GM12878 (cell line): Measurements from ENCODE around the gene ULK4. TPM values are rescaled to one million over a fixed set of nuclear protein-coding genes. Genes with fewer than 3 reads are reported as not detected.

Source experiments
- ATAC-seq: fragments of 200-7000 bp; cut with Tn5 transposase; 3 replicates; pipeline ENCODE4 v1.9.1; 2020; ENCODE audit warnings: mild to moderate bottlenecking, moderate library complexity
- BruUV-seq: library from RNA; stranded (reverse); fragments of 400-500 nt; replicated peaks from 2 replicates; lab custom pipeline; 2021; lab: Mats Ljungman, UMichigan
- CTCF ChIA-PET: fragments of 300-600 bp; sonication (Branson Sonifier 250); formaldehyde crosslinking; extraction: SDS; loops from one replicate; lab custom pipeline; 2021; ENCODE audit warnings: inconsistent platforms; lab: Yijun Ruan, JAX
- POLR2A ChIA-PET: fragments of 350-600 bp; formaldehyde crosslinking; extraction: SDS; loops from one replicate; lab custom pipeline; 2021; ENCODE audit warnings: inconsistent platforms; lab: Charles Lee
- RAD21 ChIA-PET: fragments of 300-600 bp; sonication (Branson Sonifier 250); formaldehyde crosslinking; loops from one replicate; lab custom pipeline; 2023; ENCODE audit warnings: antibody characterized with exemption; ENCODE audit not compliant: unreplicated experiment; lab: Charles Lee
- SMC1A ChIA-PET: fragments of 300-600 bp; sonication (Branson Sonifier 250); formaldehyde crosslinking; loops from one replicate; lab custom pipeline; 2023; ENCODE audit not compliant: unreplicated experiment, uncharacterized antibody; lab: Charles Lee
- DNase-seq: peaks from one replicate; pipeline ENCODE4 v3.0.0-alpha.2; 2011; ENCODE audit warnings: low read depth, low spot score
- FAIRE-seq: peaks from 3 replicates; lab custom pipeline; 2011; peaks lifted over from hg19 to GRCh38; lab: Jason Lieb, UNC
- H2AFZ ChIP-seq: 2 replicates; pipeline ENCODE4 v1.6.0; 2011; ENCODE audit warnings: low read depth, low read length, control low read depth; ENCODE audit not compliant: control insufficient read depth
- H3K27ac ChIP-seq: 2 replicates; pipeline ENCODE4 v1.5.1; 2011; ENCODE audit warnings: control low read depth; ENCODE audit not compliant: control insufficient read depth, insufficient read depth
- H3K27me3 ChIP-seq, 2 experiments: replicated peaks in 1 of 2; 2 replicates each; pipeline versions ENCODE4 v1.6.0 to v1.6.1; 2011; ENCODE audit warnings: low read length in 1 of 2; ENCODE audit not compliant: control insufficient read depth in 2 of 2, insufficient read depth in 2 of 2
- H3K36me3 ChIP-seq, 2 experiments: 2 replicates each; pipeline ENCODE4 v1.5.1; 2011; ENCODE audit warnings: low read length in 1 of 2; ENCODE audit not compliant: control insufficient read depth in 2 of 2, insufficient read depth in 2 of 2
- H3K4me1 ChIP-seq: 2 replicates; pipeline ENCODE4 v1.6.1; 2011; ENCODE audit warnings: mild to moderate bottlenecking, low read length, moderate library complexity, mixed read lengths; ENCODE audit not compliant: control insufficient read depth, insufficient read depth
- H3K4me2 ChIP-seq: 2 replicates; pipeline ENCODE4 v1.6.0; 2011; ENCODE audit warnings: control low read depth; ENCODE audit not compliant: control insufficient read depth, insufficient read depth
- H3K4me3 ChIP-seq: fragments of 200-600 bp; sonication (generic); 2 replicates; pipeline ENCODE4 v1.5.1; 2016
- H3K79me2 ChIP-seq: 2 replicates; pipeline ENCODE4 v1.6.0; 2011; ENCODE audit warnings: low read length; ENCODE audit not compliant: control insufficient read depth, insufficient read depth
- H3K9ac ChIP-seq: 2 replicates; pipeline ENCODE4 v1.8.0; 2011; ENCODE audit warnings: low read length, control low read depth, mixed read lengths; ENCODE audit not compliant: control insufficient read depth, insufficient read depth
- H3K9me3 ChIP-seq: replicated peaks from 3 replicates; pipeline ENCODE4 v1.5.1; 2011; ENCODE audit warnings: mild to moderate bottlenecking, low read length; ENCODE audit not compliant: control insufficient read depth, insufficient read depth
- H4K20me1 ChIP-seq: 2 replicates; pipeline ENCODE4 v1.6.0; 2011; ENCODE audit not compliant: control insufficient read depth, insufficient read depth
- CEBPB ChIP-seq, 2 experiments: fragments of 150-350 bp in 1 of 2; IDR thresholded peaks; 2 replicates each; pipeline ENCODE4 v1.6.1; 2012 to 2014; ENCODE audit warnings: low read depth in 2 of 2, low read length in 2 of 2, borderline replicate concordance in 1 of 2, inconsistent platforms in 1 of 2
- FOS ChIP-seq: IDR thresholded peaks from 3 replicates; pipeline ENCODE4 v1.6.1; 2011; ENCODE audit warnings: borderline replicate concordance; ENCODE audit not compliant: insufficient read length; ENCODE audit errors: extremely low read depth
- NFXL1 ChIP-seq: fragments of 450-650 bp; IDR thresholded peaks from 2 replicates; pipeline ENCODE4 v1.6.1; 2017; ENCODE audit warnings: antibody characterized with exemption, mild to moderate bottlenecking, borderline replicate concordance
- PBX3 ChIP-seq: IDR thresholded peaks from 2 replicates; pipeline ENCODE4 v1.6.1; 2011; ENCODE audit warnings: mild to moderate bottlenecking, low read depth, low read length, moderate library complexity; ENCODE audit not compliant: insufficient replicate concordance
- RAD51 ChIP-seq: fragments of 450-650 bp; IDR thresholded peaks from 2 replicates; pipeline ENCODE4 v1.6.1; 2016; ENCODE audit warnings: moderate library complexity, mild to moderate bottlenecking, inconsistent platforms
- SMARCA5 ChIP-seq: fragments of 450-650 bp; IDR thresholded peaks from 2 replicates; pipeline ENCODE4 v1.6.1; 2017; ENCODE audit warnings: mild to moderate bottlenecking
- SRF ChIP-seq, 2 experiments: IDR thresholded peaks; 2 replicates each; pipeline ENCODE4 v1.6.1; 2011; ENCODE audit warnings: low read depth in 2 of 2, low read length in 2 of 2, mild to moderate bottlenecking in 1 of 2, moderate library complexity in 1 of 2
- TBL1XR1 ChIP-seq: IDR thresholded peaks from 2 replicates; pipeline ENCODE4 v1.6.1; 2012; ENCODE audit warnings: low read depth, low read length, improper control_type of control experiment
- ZNF622 ChIP-seq: fragments of 450-650 bp; IDR thresholded peaks from 2 replicates; pipeline ENCODE4 v1.6.1; 2017; ENCODE audit warnings: mild to moderate bottlenecking, inconsistent platforms
- WGBS: methylation state at CpG from one replicate; pipeline ENCODE4 v1.1.6; 2016; ENCODE audit warnings: low lambda C conversion rate; ENCODE audit not compliant: insufficient replicate concordance, insufficient coverage; ENCODE audit errors: missing lambda C conversion rate; 5-methylcytosine and 5-hydroxymethylcytosine counted together
- in situ Hi-C: fragments of 300-500 bp; cut with MboI; formaldehyde crosslinking; loops from 9 replicates; pipeline ENCODE4 v1.14.3; 2018; ENCODE audit warnings: mixed read lengths
- intact Hi-C: fragments of 100-400 bp; cut with micrococcal nuclease; formaldehyde crosslinking; loops from one replicate; pipeline ENCODE4 v1.14.2; 2022; ENCODE audit not compliant: unreplicated experiment
- polyA plus RNA-seq, 11 experiments: library from polyadenylated mRNA; depleted of rRNA in 4 of 11; unstranded in 6 of 11; stranded (reverse) in 5 of 11; fragments of >200 nt; fragmentation: Nextera tagmentation in 4 of 11; fragmentation: Illumina TruSeq in 1 of 11; extraction: Ambion mirVana in 4 of 11; extraction: Trizol in 1 of 11; gene quantifications; 1 replicate in 1 of 11; 2 replicates in 10 of 11; pipeline versions ENCODE4 v1.2.1 to v1.2.3, GENCODE V29; 2011 to 2016; ENCODE audit warnings: inconsistent platforms in 2 of 11, missing spikeins in 2 of 11, low read depth in 1 of 11
- total RNA-seq, 4 experiments: library from RNA; depleted of rRNA in 3 of 4; stranded (reverse); fragments of >200 nt in 3 of 4; fragmentation: Illumina TruSeq in 1 of 4; extraction: Trizol in 1 of 4; gene quantifications; 2 replicates each; pipeline versions ENCODE4 v1.2.1 to v1.2.3, GENCODE V29; 2013 to 2021
- TF ChIP-seq, protein P1 (sequence below): fragments of 450-650 bp; conservative IDR thresholded peaks from 2 replicates; pipeline ENCODE4 v1.6.1; 2017; ENCODE audit warnings: mild to moderate bottlenecking, moderate library complexity

Gene ULK4
- total and polyA plus RNA-seq, 10 of the 15 experiments (the other 5 are each of a cell fraction or from before 2014, with no cell fraction given), result 3.5 to 7.6 (median 6.3) TPM

GRCh38 chr3:41478278-41478677 lies 483.6 kb downstream of the ULK4 start:
- ATAC-seq (no peak), DNase-seq (no peak), FAIRE-seq (no peak)
- SMC1A ChIA-PET, result interaction anchor here (1.3 kb wide), 1 partner anchor 26 kb away, joined by 5 read pairs; no protein-coding TSS in a partner anchor
- intact Hi-C loops (no loop called here), in situ Hi-C loops (no loop called here)
- RAD21 ChIA-PET, result no interaction called here
- WGBS, result 29% methylated on average over 1 of the region's 1 CpG
- Histone ChIP-seq H3K79me2 (no peaks in the 10 kb centered on the region), H3K4me3 (no peak overlapping the region), H3K9me3 (no peaks in the 10 kb centered on the region; the same call in 1 of the 3 replicates), H3K4me1 (no peaks in the 10 kb centered on the region), H3K9ac (no peak overlapping the region), H2AFZ (no peak overlapping the region), H3K36me3 (no peaks in the 10 kb centered on the region), H3K4me2 (no peak overlapping the region), H3K27ac (no peak overlapping the region), H4K20me1 (no peaks in the 10 kb centered on the region), H3K27me3 (no peaks in the 10 kb centered on the region)
- TF ChIP-seq TBL1XR1 (no peak), SMARCA5 (no peak), FOS (no peak), PBX3 (no peak), RAD51 (no peak), CEBPB (IDR thresholded peaks at IDR 0.05; ENCODE audit: borderline replicate concordance in 1 of 2, low read depth in 2 of 2, low read length in 2 of 2) (no peak), NFXL1 (no peak), SRF (IDR thresholded peaks at IDR 0.05; ENCODE audit: low read depth in 2 of 2, low read length in 2 of 2) (no peak), ZNF622 (no peak)
- TF ChIP-seq, protein P1, sequence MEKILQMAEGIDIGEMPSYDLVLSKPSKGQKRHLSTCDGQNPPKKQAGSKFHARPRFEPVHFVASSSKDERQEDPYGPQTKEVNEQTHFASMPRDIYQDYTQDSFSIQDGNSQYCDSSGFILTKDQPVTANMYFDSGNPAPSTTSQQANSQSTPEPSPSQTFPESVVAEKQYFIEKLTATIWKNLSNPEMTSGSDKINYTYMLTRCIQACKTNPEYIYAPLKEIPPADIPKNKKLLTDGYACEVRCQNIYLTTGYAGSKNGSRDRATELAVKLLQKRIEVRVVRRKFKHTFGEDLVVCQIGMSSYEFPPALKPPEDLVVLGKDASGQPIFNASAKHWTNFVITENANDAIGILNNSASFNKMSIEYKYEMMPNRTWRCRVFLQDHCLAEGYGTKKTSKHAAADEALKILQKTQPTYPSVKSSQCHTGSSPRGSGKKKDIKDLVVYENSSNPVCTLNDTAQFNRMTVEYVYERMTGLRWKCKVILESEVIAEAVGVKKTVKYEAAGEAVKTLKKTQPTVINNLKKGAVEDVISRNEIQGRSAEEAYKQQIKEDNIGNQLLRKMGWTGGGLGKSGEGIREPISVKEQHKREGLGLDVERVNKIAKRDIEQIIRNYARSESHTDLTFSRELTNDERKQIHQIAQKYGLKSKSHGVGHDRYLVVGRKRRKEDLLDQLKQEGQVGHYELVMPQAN, result no peak
- POLR2A ChIA-PET, result no interaction called here
- CTCF ChIA-PET, result interaction anchor here (1.4 kb wide), 1 partner anchor 14 kb away, joined by 3 read pairs; no protein-coding TSS in a partner anchor
- no TSS peak for BruUV-seq
